ENCODE measurements around the gene CNOT6. TPM values are rescaled to one million over a fixed set of nuclear protein-coding genes. Genes with fewer than 3 reads are reported as not detected.
A peak's percentile ranks its signal among the peaks of the same experiment; 100 is the strongest.

CNOT6 gene
- total RNA-seq, 1 donor from 2014 or later, result 46.3 TPM

- H3K4me1 Mint-ChIP-seq (ENCODE audit: unreplicated experiment), result peaks cover 19% of the 10 kb centered on the region
- TF ChIP-seq CTCF (IDR thresholded peaks at IDR 0.05; ENCODE audit: unreplicated experiment), result no peak
- no peak for DNase-seq (ENCODE audit: low spot score)
- no peak overlapping the region for H3K27ac Mint-ChIP-seq (ENCODE audit: unreplicated experiment)
- no peaks in the 10 kb centered on the region for H3K9me3 Mint-ChIP-seq (ENCODE audit: unreplicated experiment)
- peaks cover 45% of the 10 kb centered on the region for H3K36me3 Mint-ChIP-seq (ENCODE audit: low read depth, unreplicated experiment)
- no peak overlapping the region for H3K4me3 Mint-ChIP-seq (ENCODE audit: unreplicated experiment)
- H3K27me3 Mint-ChIP-seq (ENCODE audit: unreplicated experiment), result peaks cover 27% of the 10 kb centered on the region
These were observed 119.1 kb downstream of the CNOT6 start for GRCh38 chr5:180613188-180613813.

DNA sequence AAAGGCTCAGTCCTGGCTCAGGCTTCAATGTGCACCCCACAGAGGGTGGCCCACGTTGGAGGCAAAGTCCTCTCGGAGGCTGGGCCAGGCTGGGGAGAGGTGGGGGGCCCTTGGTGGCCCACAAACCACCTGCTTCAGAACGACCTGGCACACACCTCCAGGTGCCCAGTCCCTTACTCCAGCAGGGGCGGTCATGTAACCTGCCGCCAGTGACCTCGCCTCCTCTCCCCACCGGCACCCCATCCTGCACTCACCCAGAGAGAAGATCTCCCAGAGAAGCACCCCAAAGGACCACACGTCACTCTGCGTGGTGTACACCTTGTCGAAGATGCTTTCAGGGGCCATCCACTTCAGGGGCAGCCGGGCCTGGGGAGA is 119.6 kb downstream of the CNOT6 start:
- Mint-ChIP-seq H3K27me3 (ENCODE audit: unreplicated experiment) (peaks cover 29% of the 10 kb centered on the region), H3K4me3 (ENCODE audit: unreplicated experiment) (peak overlapping the region; percentile 71), H3K36me3 (ENCODE audit: low read depth, unreplicated experiment) (peaks cover 48% of the 10 kb centered on the region), H3K27ac (ENCODE audit: unreplicated experiment) (no peak overlapping the region), H3K9me3 (ENCODE audit: unreplicated experiment) (no peaks in the 10 kb centered on the region), H3K4me1 (ENCODE audit: unreplicated experiment) (peaks cover 19% of the 10 kb centered on the region)
- TF ChIP-seq CTCF (IDR thresholded peaks at IDR 0.05; ENCODE audit: unreplicated experiment), result no peak
- DNase-seq (ENCODE audit: low spot score), result no peak

DNA sequence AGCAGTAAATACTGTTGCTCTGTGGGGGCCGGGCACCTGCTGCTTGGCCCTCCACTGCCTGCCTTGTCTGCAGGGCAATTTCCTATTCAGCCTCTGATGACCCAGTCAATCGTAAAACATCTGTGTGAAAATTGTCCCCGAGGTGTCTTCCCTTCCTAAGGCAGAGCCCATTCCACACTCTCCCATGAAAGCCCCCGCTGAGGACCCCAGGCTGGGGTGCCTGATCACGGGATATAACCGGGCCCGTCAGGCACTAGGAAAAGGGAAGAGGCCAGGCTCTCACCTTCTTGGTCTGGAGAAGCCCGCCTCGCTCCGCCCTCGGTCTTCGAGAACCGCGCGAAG is 124.3 kb downstream of the CNOT6 start:
- Mint-ChIP-seq H3K4me3 (ENCODE audit: unreplicated experiment) (peak overlapping the region; percentile 67), H3K4me1 (ENCODE audit: unreplicated experiment) (peaks cover 33% of the 10 kb centered on the region), H3K27me3 (ENCODE audit: unreplicated experiment) (peaks cover 43% of the 10 kb centered on the region), H3K27ac (ENCODE audit: unreplicated experiment) (peak overlapping the region; percentile 87), H3K9me3 (ENCODE audit: unreplicated experiment) (no peaks in the 10 kb centered on the region), H3K36me3 (ENCODE audit: low read depth, unreplicated experiment) (peaks cover 54% of the 10 kb centered on the region)
- TF ChIP-seq CTCF (IDR thresholded peaks at IDR 0.05; ENCODE audit: unreplicated experiment), result no peak
- DNase-seq (ENCODE audit: low spot score), result no peak

GRCh38 chr5:180618829-180619562 is 124.8 kb downstream of the CNOT6 start:
- H3K27ac Mint-ChIP-seq (ENCODE audit: unreplicated experiment), result no peak overlapping the region
- no peaks in the 10 kb centered on the region for H3K9me3 Mint-ChIP-seq (ENCODE audit: unreplicated experiment)
- no peak for TF ChIP-seq CTCF (IDR thresholded peaks at IDR 0.05; ENCODE audit: unreplicated experiment)
- peaks cover 44% of the 10 kb centered on the region for H3K27me3 Mint-ChIP-seq (ENCODE audit: unreplicated experiment)
- peak; percentile 52 for DNase-seq (ENCODE audit: low spot score)
- peaks cover 49% of the 10 kb centered on the region for H3K36me3 Mint-ChIP-seq (ENCODE audit: low read depth, unreplicated experiment)
- no peak overlapping the region for H3K4me3 Mint-ChIP-seq (ENCODE audit: unreplicated experiment)
- H3K4me1 Mint-ChIP-seq (ENCODE audit: unreplicated experiment), result peaks cover 33% of the 10 kb centered on the region

DNA sequence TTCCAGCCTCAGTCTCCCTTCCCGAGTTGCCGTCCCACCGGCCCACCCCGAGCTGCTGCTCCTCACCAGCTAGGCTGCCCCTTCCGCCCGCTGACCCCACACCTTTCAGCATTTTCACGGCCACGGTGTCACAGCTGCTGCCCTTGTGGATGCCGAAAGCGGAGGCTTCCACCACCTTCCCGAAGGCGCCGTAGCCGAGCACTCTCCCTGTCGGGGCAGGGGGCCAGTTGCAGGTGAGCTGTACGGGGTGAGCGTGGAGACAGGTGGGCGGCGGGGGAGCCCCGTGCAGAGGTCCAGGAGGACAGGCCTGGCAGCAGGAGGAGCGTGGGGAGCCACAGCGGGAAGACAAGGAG is 125.4 kb downstream of the CNOT6 start:
- Mint-ChIP-seq H3K9me3 (ENCODE audit: unreplicated experiment) (no peaks in the 10 kb centered on the region), H3K4me3 (ENCODE audit: unreplicated experiment) (no peak overlapping the region), H3K27ac (ENCODE audit: unreplicated experiment) (no peak overlapping the region), H3K36me3 (ENCODE audit: low read depth, unreplicated experiment) (peaks cover 44% of the 10 kb centered on the region), H3K4me1 (ENCODE audit: unreplicated experiment) (peaks cover 32% of the 10 kb centered on the region), H3K27me3 (ENCODE audit: unreplicated experiment) (peaks cover 39% of the 10 kb centered on the region)
- no peak for TF ChIP-seq CTCF (IDR thresholded peaks at IDR 0.05; ENCODE audit: unreplicated experiment)
- no peak for DNase-seq (ENCODE audit: low spot score)
